Suprapubic skin (tissue), 4 donors: Measurements from ENCODE around the gene EPAS1. TPM values are rescaled to one million over a fixed set of nuclear protein-coding genes. Genes with fewer than 3 reads are reported as not detected.

Experiments
- DNase-seq, 2 donors: peaks; one replicate each; pipeline ENCODE4 v3.0.0-alpha.2; 2019; ENCODE audit warnings: low spot score in 2 of 2
- H3K27ac ChIP-seq: fragments of 200-600 bp; sonication (generic); one replicate; pipeline ENCODE4 v1.5.1; 2019
- H3K27me3 ChIP-seq: fragments of 200-600 bp; sonication (generic); one replicate; pipeline ENCODE4 v1.5.1; 2019
- H3K36me3 ChIP-seq: fragments of 200-600 bp; sonication (generic); one replicate; pipeline ENCODE4 v1.5.1; 2019
- H3K4me1 ChIP-seq: fragments of 200-600 bp; sonication (generic); one replicate; pipeline ENCODE4 v1.5.1; 2019
- H3K4me3 ChIP-seq: fragments of 200-600 bp; sonication (generic); one replicate; pipeline ENCODE4 v1.5.1; 2019; ENCODE audit warnings: mild to moderate bottlenecking
- H3K9me3 ChIP-seq: fragments of 200-600 bp; sonication (generic); one replicate; pipeline ENCODE4 v1.5.1; 2019
- EP300 ChIP-seq: sonication (generic); formaldehyde crosslinking; IDR thresholded peaks from one replicate; pipeline ENCODE4 v1.6.1; 2017; ENCODE audit warnings: antibody characterized with exemption
- POLR2A ChIP-seq, 2 donors: fragments of 450-650 bp; IDR thresholded peaks; one replicate each; pipeline ENCODE4 v1.6.1; 2017; ENCODE audit warnings: antibody characterized with exemption in 2 of 2, mild to moderate bottlenecking in 2 of 2, moderate library complexity in 2 of 2
- POLR2AphosphoS5 ChIP-seq, 3 donors: sonication (generic); formaldehyde crosslinking; IDR thresholded peaks; one replicate each; pipeline ENCODE4 v1.6.1; 2017; ENCODE audit warnings: antibody characterized with exemption in 3 of 3
- WGBS: methylation state at CpG from one replicate; pipeline ENCODE4 v1.1.5; 2018; 5-methylcytosine and 5-hydroxymethylcytosine counted together
- total RNA-seq, 4 donors: library from RNA; depleted of rRNA; stranded (reverse); fragments of >200 nt; gene quantifications; one replicate each; pipeline ENCODE4 v1.1.0, GENCODE V29; 2016
- TF ChIP-seq, protein P1 (sequence below), 2 donors: fragments of 200-600 bp in 1 of 2; fragments of 450-650 bp in 1 of 2; sonication (generic) in 1 of 2; IDR thresholded peaks; one replicate each; pipeline ENCODE4 v1.5.1; 2016 to 2019; ENCODE audit warnings: antibody characterized with exemption in 2 of 2, mild to moderate bottlenecking in 1 of 2, moderate library complexity in 1 of 2

EPAS1 gene
- total RNA-seq, 4 donors from 2014 or later: 110 to 271 (median 142) TPM

DNA sequence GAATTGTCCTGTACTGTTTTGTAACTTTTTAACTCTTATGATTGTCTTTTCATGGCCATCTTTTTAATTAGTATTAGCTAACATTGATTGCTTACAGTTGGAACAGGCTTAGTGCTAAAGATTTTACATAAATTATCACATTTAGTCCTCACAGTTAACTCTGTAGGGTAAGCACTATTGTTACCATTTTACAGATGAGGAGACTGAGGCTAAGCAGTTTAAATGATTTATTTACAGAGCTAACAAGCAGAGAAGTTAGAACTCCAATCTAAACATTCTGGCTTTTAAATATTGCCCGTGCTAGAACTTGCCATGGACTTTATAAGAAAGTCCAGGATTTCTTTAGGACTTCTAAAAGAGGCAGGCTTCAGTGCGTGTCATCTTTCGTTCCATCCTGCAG lies 48.6 kb downstream of the EPAS1 start:
- H3K4me3 ChIP-seq: no peak overlapping the region
- no peak overlapping the region for H3K27ac ChIP-seq
- peaks cover 4% of the 10 kb centered on the region for H3K4me1 ChIP-seq
- no peaks in the 10 kb centered on the region for H3K9me3 ChIP-seq
- no peak for TF ChIP-seq POLR2AphosphoS5 (IDR thresholded peaks at IDR 0.05)
- TF ChIP-seq POLR2A (IDR thresholded peaks at IDR 0.05): no peak
- TF ChIP-seq EP300: no peak
- TF ChIP-seq, protein P1, sequence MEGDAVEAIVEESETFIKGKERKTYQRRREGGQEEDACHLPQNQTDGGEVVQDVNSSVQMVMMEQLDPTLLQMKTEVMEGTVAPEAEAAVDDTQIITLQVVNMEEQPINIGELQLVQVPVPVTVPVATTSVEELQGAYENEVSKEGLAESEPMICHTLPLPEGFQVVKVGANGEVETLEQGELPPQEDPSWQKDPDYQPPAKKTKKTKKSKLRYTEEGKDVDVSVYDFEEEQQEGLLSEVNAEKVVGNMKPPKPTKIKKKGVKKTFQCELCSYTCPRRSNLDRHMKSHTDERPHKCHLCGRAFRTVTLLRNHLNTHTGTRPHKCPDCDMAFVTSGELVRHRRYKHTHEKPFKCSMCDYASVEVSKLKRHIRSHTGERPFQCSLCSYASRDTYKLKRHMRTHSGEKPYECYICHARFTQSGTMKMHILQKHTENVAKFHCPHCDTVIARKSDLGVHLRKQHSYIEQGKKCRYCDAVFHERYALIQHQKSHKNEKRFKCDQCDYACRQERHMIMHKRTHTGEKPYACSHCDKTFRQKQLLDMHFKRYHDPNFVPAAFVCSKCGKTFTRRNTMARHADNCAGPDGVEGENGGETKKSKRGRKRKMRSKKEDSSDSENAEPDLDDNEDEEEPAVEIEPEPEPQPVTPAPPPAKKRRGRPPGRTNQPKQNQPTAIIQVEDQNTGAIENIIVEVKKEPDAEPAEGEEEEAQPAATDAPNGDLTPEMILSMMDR (IDR thresholded peaks at IDR 0.05): no peak
- H3K36me3 ChIP-seq: peaks cover 26% of the 10 kb centered on the region
- no peaks in the 10 kb centered on the region for H3K27me3 ChIP-seq
- no peak for DNase-seq
- 94% methylated on average over 3 of the region's 3 CpGs for WGBS

DNA sequence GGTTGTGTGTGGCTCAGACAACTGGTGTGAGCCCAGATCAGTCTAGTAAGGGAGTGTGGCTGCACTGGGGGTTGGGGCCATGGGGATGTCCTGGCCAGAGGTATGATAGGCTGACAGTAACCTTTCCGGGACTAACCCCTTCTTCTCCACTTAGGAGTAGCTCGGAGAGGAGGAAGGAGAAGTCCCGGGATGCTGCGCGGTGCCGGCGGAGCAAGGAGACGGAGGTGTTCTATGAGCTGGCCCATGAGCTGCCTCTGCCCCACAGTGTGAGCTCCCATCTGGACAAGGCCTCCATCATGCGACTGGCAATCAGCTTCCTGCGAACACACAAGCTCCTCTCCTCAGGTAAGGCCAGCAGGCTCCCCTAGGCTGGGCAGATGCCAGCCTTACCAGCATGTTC lies 49.5 kb downstream of the EPAS1 start:
- H3K27ac ChIP-seq: no peak overlapping the region
- no peaks in the 10 kb centered on the region for H3K9me3 ChIP-seq
- TF ChIP-seq POLR2A (IDR thresholded peaks at IDR 0.05) (no peak), EP300 (no peak), POLR2AphosphoS5 (IDR thresholded peaks at IDR 0.05) (no peak)
- TF ChIP-seq, protein P1 (IDR thresholded peaks at IDR 0.05): no peak
- no peaks in the 10 kb centered on the region for H3K27me3 ChIP-seq
- WGBS: no CpG with 5 or more reads among the region's 10 CpGs
- no peak overlapping the region for H3K4me3 ChIP-seq
- peaks cover 34% of the 10 kb centered on the region for H3K36me3 ChIP-seq
- H3K4me1 ChIP-seq: peaks cover 4% of the 10 kb centered on the region
- DNase-seq: no peak

- H3K36me3 ChIP-seq: peaks cover 34% of the 10 kb centered on the region
- H3K4me1 ChIP-seq: peaks cover 4% of the 10 kb centered on the region
- 80% methylated on average over 11 of the region's 11 CpGs for WGBS
Observed at GRCh38 chr2:46347648-46348280, 50.6 kb downstream of the EPAS1 start.

GRCh38 chr2:46349115-46349547 lies 51.9 kb downstream of the EPAS1 start:
- WGBS: 90% methylated on average over 6 of the region's 6 CpGs
- Histone ChIP-seq H3K4me3 (no peak overlapping the region), H3K9me3 (no peaks in the 10 kb centered on the region), H3K27ac (no peak overlapping the region), H3K36me3 (peaks cover 35% of the 10 kb centered on the region), H3K27me3 (no peaks in the 10 kb centered on the region), H3K4me1 (peaks cover 4% of the 10 kb centered on the region)
- no peak for DNase-seq
- TF ChIP-seq POLR2A (IDR thresholded peaks at IDR 0.05): no peak
- no peak for TF ChIP-seq EP300
- TF ChIP-seq, protein P1 (IDR thresholded peaks at IDR 0.05): no peak
- no peak for TF ChIP-seq POLR2AphosphoS5 (IDR thresholded peaks at IDR 0.05)

More at GRCh38 chr2:46347648-46348280, 50.6 kb downstream of the EPAS1 start:
- no peak for DNase-seq
- H3K27me3 ChIP-seq: no peaks in the 10 kb centered on the region
- H3K9me3 ChIP-seq: no peaks in the 10 kb centered on the region
- no peak for TF ChIP-seq POLR2AphosphoS5 (IDR thresholded peaks at IDR 0.05)
- no peak overlapping the region for H3K4me3 ChIP-seq
- no peak overlapping the region for H3K27ac ChIP-seq

GRCh38 chr2:46350029-46350689 lies 53.0 kb downstream of the EPAS1 start:
- WGBS: 73% methylated on average over 8 of the region's 8 CpGs
- peaks cover 4% of the 10 kb centered on the region for H3K4me1 ChIP-seq
- no peak for TF ChIP-seq EP300
- no peak for TF ChIP-seq POLR2A (IDR thresholded peaks at IDR 0.05)
- TF ChIP-seq, protein P1 (IDR thresholded peaks at IDR 0.05): no peak
- TF ChIP-seq POLR2AphosphoS5 (IDR thresholded peaks at IDR 0.05): no peak
- no peaks in the 10 kb centered on the region for H3K27me3 ChIP-seq
- H3K4me3 ChIP-seq: no peak overlapping the region
- H3K9me3 ChIP-seq: no peaks in the 10 kb centered on the region
- H3K36me3 ChIP-seq: peaks cover 38% of the 10 kb centered on the region
- H3K27ac ChIP-seq: no peak overlapping the region
- no peak for DNase-seq
